Rectal smooth muscle tissue (tissue), 1 donor: Measurements from ENCODE around the gene ZBTB39.
A peak's percentile ranks its signal among the peaks of the same experiment; 100 is the strongest.
"Not testable (repeated sequence)": the region's sequence is repeated elsewhere in the genome, so short reads cannot be mapped to it uniquely, and the experiment has no call there.

Source experiments
- H3K27ac ChIP-seq: one replicate; pipeline ENCODE4 v1.7.0; 2013; ENCODE audit warnings: low read depth, low read length, inconsistent platforms
- H3K27me3 ChIP-seq: one replicate; pipeline ENCODE4 v1.7.0; 2013; ENCODE audit warnings: low read length; ENCODE audit not compliant: control insufficient read depth, insufficient read depth
- H3K36me3 ChIP-seq: one replicate; pipeline ENCODE4 v1.7.0; 2013; ENCODE audit warnings: low read length; ENCODE audit not compliant: control insufficient read depth, insufficient read depth
- H3K4me1 ChIP-seq: one replicate; pipeline ENCODE4 v1.7.0; 2013; ENCODE audit warnings: low read length; ENCODE audit not compliant: control insufficient read depth, insufficient read depth
- H3K4me3 ChIP-seq: one replicate; pipeline ENCODE4 v1.7.0; 2013; ENCODE audit warnings: low read length
- H3K9ac ChIP-seq: one replicate; pipeline ENCODE4 v1.7.0; 2013; ENCODE audit warnings: low read length

Gene ZBTB39

GRCh38 chr12:57005980-57006808 lies at the start of gene ZBTB39:
Gene ZBTB39 (minus strand): TSS chr12:57006546. CDS start chr12:57004917, 1,629 bp downstream.
- peak within 1 kb of the TSS; percentile 59 for H3K9ac ChIP-seq
- H3K4me3 ChIP-seq: peak within 1 kb of the TSS; percentile 62
- H3K27me3 ChIP-seq: no peaks in the 10 kb centered on the region
- H3K36me3 ChIP-seq: peaks cover 16% of the 10 kb centered on the region
- H3K4me1 ChIP-seq: peaks cover 13% of the 10 kb centered on the region
- H3K27ac ChIP-seq: peak within 1 kb of the TSS; percentile 66

- no peaks in the 10 kb centered on the region for H3K27me3 ChIP-seq
- H3K36me3 ChIP-seq: peaks cover 4% of the 10 kb centered on the region
- H3K9ac ChIP-seq: no peak overlapping the region
- H3K4me1 ChIP-seq: peaks cover 6% of the 10 kb centered on the region
- H3K27ac ChIP-seq: peak overlapping the region; percentile 34
- H3K4me3 ChIP-seq: no peak overlapping the region
Measured at GRCh38 chr12:57055824-57056223, 49.5 kb upstream of the ZBTB39 start.

- not testable (repeated sequence) for H3K36me3 ChIP-seq, H3K4me3 ChIP-seq, H3K27ac ChIP-seq, H3K4me1 ChIP-seq, H3K9ac ChIP-seq, H3K27me3 ChIP-seq
Measured at GRCh38 chr12:57053901-57054300, 47.6 kb upstream of the ZBTB39 start.

- H3K9ac ChIP-seq, H3K36me3 ChIP-seq: not testable (repeated sequence)
Measured at GRCh38 chr12:57053146-57053545, 46.8 kb upstream of the ZBTB39 start.

GRCh38 chr12:57051011-57051410 lies 44.7 kb upstream of the ZBTB39 start:
- Histone ChIP-seq H3K36me3 (no peaks in the 10 kb centered on the region), H3K9ac (no peak overlapping the region), H3K4me1 (peaks cover 6% of the 10 kb centered on the region), H3K4me3 (no peak overlapping the region), H3K27me3 (no peaks in the 10 kb centered on the region), H3K27ac (no peak overlapping the region)

More at GRCh38 chr12:57053146-57053545, 46.8 kb upstream of the ZBTB39 start:
- H3K27me3 ChIP-seq, H3K4me3 ChIP-seq, H3K27ac ChIP-seq, H3K4me1 ChIP-seq: not testable (repeated sequence)

GRCh38 chr12:57049890-57050289 lies 43.5 kb upstream of the ZBTB39 start, which contains the start of gene MYO1A:
Gene MYO1A (minus strand): TSS chr12:57050129. CDS start chr12:57048323, 1,806 bp downstream.
- peak within 1 kb of the TSS; percentile 56 for H3K4me3 ChIP-seq
- no peak within 1 kb of the TSS for H3K27ac ChIP-seq
- H3K9ac ChIP-seq: no peak within 1 kb of the TSS
- H3K4me1 ChIP-seq: no peaks in the 10 kb centered on the region
- no peaks in the 10 kb centered on the region for H3K27me3 ChIP-seq
- no peaks in the 10 kb centered on the region for H3K36me3 ChIP-seq

- Histone ChIP-seq H3K27ac (no peak overlapping the region), H3K9ac (no peak overlapping the region), H3K4me3 (peak overlapping the region; percentile 56), H3K27me3 (no peaks in the 10 kb centered on the region), H3K36me3 (no peaks in the 10 kb centered on the region), H3K4me1 (no peaks in the 10 kb centered on the region)
Measured at GRCh38 chr12:57049119-57049446, 42.7 kb upstream of the ZBTB39 start.

- Histone ChIP-seq H3K4me1 (no peaks in the 10 kb centered on the region), H3K9ac (no peak overlapping the region), H3K27ac (no peak overlapping the region), H3K4me3 (peak overlapping the region; percentile 56), H3K27me3 (no peaks in the 10 kb centered on the region), H3K36me3 (no peaks in the 10 kb centered on the region)
Measured at GRCh38 chr12:57048423-57049118, 42.2 kb upstream of the ZBTB39 start.

- Histone ChIP-seq H3K36me3 (no peaks in the 10 kb centered on the region), H3K27ac (no peak overlapping the region), H3K4me3 (peak overlapping the region; percentile 56), H3K4me1 (no peaks in the 10 kb centered on the region), H3K9ac (no peak overlapping the region), H3K27me3 (no peaks in the 10 kb centered on the region)
Measured at GRCh38 chr12:57047981-57048380, 41.6 kb upstream of the ZBTB39 start.

GRCh38 chr12:57046947-57047890 lies 40.9 kb upstream of the ZBTB39 start:
- H3K27me3 ChIP-seq: no peaks in the 10 kb centered on the region
- no peaks in the 10 kb centered on the region for H3K4me1 ChIP-seq
- no peak overlapping the region for H3K4me3 ChIP-seq
- H3K9ac ChIP-seq: no peak overlapping the region
- no peaks in the 10 kb centered on the region for H3K36me3 ChIP-seq
- no peak overlapping the region for H3K27ac ChIP-seq

- Histone ChIP-seq H3K36me3 (no peaks in the 10 kb centered on the region), H3K4me3 (no peak overlapping the region)
Measured at GRCh38 chr12:57046086-57046791, 39.9 kb upstream of the ZBTB39 start.

More at GRCh38 chr12:57046086-57046791, 39.9 kb upstream of the ZBTB39 start:
- H3K4me1 ChIP-seq: no peaks in the 10 kb centered on the region
- no peaks in the 10 kb centered on the region for H3K27me3 ChIP-seq
- no peak overlapping the region for H3K27ac ChIP-seq
- no peak overlapping the region for H3K9ac ChIP-seq
